ENCODE data around the gene ZNF66. TPM values are rescaled to one million over a fixed set of nuclear protein-coding genes. Genes with fewer than 3 reads are reported as not detected.
A peak's percentile ranks its signal among the peaks of the same experiment; 100 is the strongest.
"Not testable (repeated sequence)": the region's sequence is repeated elsewhere in the genome, so short reads cannot be mapped to it uniquely, and the experiment has no call there.

Gene ZNF66
- 0.95 TPM for polyA plus RNA-seq (2013, experiment 1 of 2)
- polyA plus RNA-seq (2013, experiment 2 of 2), result 0.97 TPM

DNA sequence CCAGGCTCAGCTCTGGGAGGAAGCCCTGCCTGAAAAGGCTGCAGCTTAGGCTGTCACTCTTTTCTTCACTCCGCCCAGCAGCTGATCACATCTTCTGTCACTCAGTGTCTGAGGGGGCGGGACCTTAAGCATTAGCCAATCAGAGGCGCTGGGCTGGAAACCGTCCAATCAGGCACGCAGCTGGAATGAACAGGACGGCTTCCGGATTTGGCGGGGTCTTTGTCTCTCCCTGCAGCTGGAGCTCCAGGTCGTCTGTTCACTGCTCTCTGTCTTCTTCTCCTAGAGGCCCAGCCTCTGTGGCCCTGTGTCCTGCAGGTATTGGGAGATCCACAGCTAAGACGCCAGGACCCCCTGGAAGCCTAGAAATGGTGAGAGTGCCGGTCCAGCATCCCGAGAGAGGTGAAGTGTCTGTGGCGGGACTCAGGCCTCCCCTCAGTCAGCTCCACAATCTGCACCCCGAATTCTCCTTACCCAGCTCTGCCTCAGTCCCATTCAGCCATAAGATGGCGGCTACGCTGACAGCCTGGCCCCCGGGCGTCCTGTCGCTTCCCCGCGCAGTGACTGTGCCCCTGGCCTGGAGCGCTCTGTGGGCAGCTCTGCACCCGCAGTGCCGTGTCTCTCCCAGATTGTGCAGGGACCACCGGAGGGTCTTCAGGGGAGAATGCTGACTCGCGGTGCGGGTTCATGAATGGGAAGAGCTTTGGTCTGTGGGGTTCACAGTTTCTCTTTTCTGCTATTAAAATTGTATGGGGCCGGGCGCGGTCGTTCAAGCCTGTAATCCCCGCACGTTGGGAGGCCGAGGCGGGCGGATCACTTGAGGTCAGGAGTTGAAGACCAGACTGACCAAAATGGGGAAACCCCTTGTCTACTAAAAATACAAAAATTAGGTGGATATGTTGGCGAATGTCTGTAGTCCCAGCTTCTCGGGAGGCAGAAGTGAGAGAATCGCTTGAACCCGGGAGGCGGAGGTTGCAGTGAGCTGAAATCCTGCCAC lies at the start of gene ZNF66:
Gene ZNF66, plus strand, starts transcription at position 222 of the 994 bp plus-strand sequence. Its CDS starts 144 bp downstream, at position 366.
- Histone ChIP-seq H4K91ac (ENCODE audit: low read length) (peak within 1 kb of the TSS; percentile 25), H3K9ac (ENCODE audit: low read length) (peak within 1 kb of the TSS; percentile 87), H4K8ac (ENCODE audit: low read length) (no peak within 1 kb of the TSS), H3K9me3 (ENCODE audit: control insufficient read depth, low read length) (peaks cover 16% of the 10 kb centered on the region), H2AK5ac (ENCODE audit: low read length, severe bottlenecking) (no peak within 1 kb of the TSS), H3K18ac (ENCODE audit: low read depth in 1 of 2, low read length in 2 of 2) (peak within 1 kb of the TSS in 1 of 2 experiments; percentile 21), H3K79me1 (replicated peaks; ENCODE audit: low read length, poor library complexity, severe bottlenecking) (peaks cover 13% of the 10 kb centered on the region), H3K4me2 (ENCODE audit: low read length, poor library complexity, severe bottlenecking) (peak within 1 kb of the TSS; percentile 89), H2BK5ac (ENCODE audit: low read depth, low read length, poor library complexity, severe bottlenecking) (no peak within 1 kb of the TSS), H3K27ac (ENCODE audit: low read length, poor library complexity, severe bottlenecking) (peak within 1 kb of the TSS; percentile 36), H3K14ac (ENCODE audit: low read length in 2 of 2) (no peak within 1 kb of the TSS), H3K27me3 (ENCODE audit: control insufficient read depth in 1 of 2, insufficient read depth in 1 of 2, low read length in 2 of 2) (no peaks in the 10 kb centered on the region), H3K4me3 (ENCODE audit: insufficient read depth in 1 of 2, low read depth in 1 of 2, low read length in 2 of 2) (peak within 1 kb of the TSS; percentile 72 to 94), H2BK12ac (ENCODE audit: low read length in 2 of 2) (no peak within 1 kb of the TSS), H2BK120ac (ENCODE audit: low read depth, low read length) (no peak within 1 kb of the TSS), H3K4me1 (ENCODE audit: control insufficient read depth, insufficient read depth, low read depth, low read length) (no peaks in the 10 kb centered on the region), H3K36me3 (ENCODE audit: control insufficient read depth in 1 of 2, insufficient read depth in 2 of 2, low read depth in 1 of 2, low read length in 2 of 2) (peaks cover 0 to 7% of the 10 kb centered on the region in 2 experiments), H2BK15ac (ENCODE audit: low read depth, poor library complexity, severe bottlenecking) (no peak within 1 kb of the TSS), H3K23ac (ENCODE audit: low read length in 2 of 2) (no peak within 1 kb of the TSS), H2AFZ (ENCODE audit: low read depth, low read length) (peak within 1 kb of the TSS; percentile 87), H3K4ac (ENCODE audit: low read depth in 1 of 2, low read length in 2 of 2) (no peak within 1 kb of the TSS)
- peak; percentile 96 for DNase-seq
- WGBS, result 1% methylated on average over 29 of the region's 42 CpGs

DNA sequence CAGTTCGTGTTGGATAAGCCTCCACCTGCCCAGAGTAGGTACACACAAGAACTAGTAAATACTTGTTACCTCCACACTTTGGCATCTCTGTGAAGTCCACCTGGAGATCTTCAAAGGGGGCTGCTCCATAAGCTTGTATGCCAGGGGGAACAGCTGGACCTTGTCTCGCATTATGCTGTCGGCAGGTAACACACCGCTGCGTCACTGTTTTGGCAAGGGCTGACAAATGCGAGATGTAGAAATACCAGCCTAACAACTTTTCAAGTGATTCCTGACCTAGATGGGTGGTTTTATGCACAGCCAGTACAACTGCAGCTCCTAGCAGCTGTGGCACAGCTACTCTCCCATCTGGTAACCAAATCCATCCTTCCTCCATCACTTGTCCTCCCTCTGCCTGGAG lies 25.9 kb upstream of the ZNF66 start:
- not testable (repeated sequence) for H2AK5ac ChIP-seq (ENCODE audit: low read length, severe bottlenecking); H4K91ac ChIP-seq (ENCODE audit: low read length); H3K9ac ChIP-seq (ENCODE audit: low read length); H3K4me1 ChIP-seq (ENCODE audit: control insufficient read depth, insufficient read depth, low read depth, low read length); H2BK5ac ChIP-seq (ENCODE audit: low read depth, low read length, poor library complexity, severe bottlenecking); H2BK120ac ChIP-seq (ENCODE audit: low read depth, low read length); H3K79me1 ChIP-seq (replicated peaks; ENCODE audit: low read length, poor library complexity, severe bottlenecking); H3K23ac ChIP-seq (ENCODE audit: low read length in 2 of 2); H3K14ac ChIP-seq (ENCODE audit: low read length in 2 of 2); H3K27ac ChIP-seq (ENCODE audit: low read length, poor library complexity, severe bottlenecking); H3K18ac ChIP-seq (ENCODE audit: low read depth in 1 of 2, low read length in 2 of 2); H3K4me2 ChIP-seq (ENCODE audit: low read length, poor library complexity, severe bottlenecking); H3K4ac ChIP-seq (ENCODE audit: low read depth in 1 of 2, low read length in 2 of 2); H2BK15ac ChIP-seq (ENCODE audit: low read depth, poor library complexity, severe bottlenecking); H2BK12ac ChIP-seq (ENCODE audit: low read length in 2 of 2); H3K36me3 ChIP-seq (ENCODE audit: control insufficient read depth in 1 of 2, insufficient read depth in 2 of 2, low read depth in 1 of 2, low read length in 2 of 2); H2AFZ ChIP-seq (ENCODE audit: low read depth, low read length); H3K4me3 ChIP-seq (ENCODE audit: insufficient read depth in 1 of 2, low read depth in 1 of 2, low read length in 2 of 2); H4K8ac ChIP-seq (ENCODE audit: low read length); H3K27me3 ChIP-seq (ENCODE audit: control insufficient read depth in 1 of 2, insufficient read depth in 1 of 2, low read length in 2 of 2); DNase-seq
- H3K9me3 ChIP-seq (ENCODE audit: control insufficient read depth, low read length), result peaks cover 11% of the 10 kb centered on the region
- 88% methylated on average over 6 of the region's 6 CpGs for WGBS

DNA sequence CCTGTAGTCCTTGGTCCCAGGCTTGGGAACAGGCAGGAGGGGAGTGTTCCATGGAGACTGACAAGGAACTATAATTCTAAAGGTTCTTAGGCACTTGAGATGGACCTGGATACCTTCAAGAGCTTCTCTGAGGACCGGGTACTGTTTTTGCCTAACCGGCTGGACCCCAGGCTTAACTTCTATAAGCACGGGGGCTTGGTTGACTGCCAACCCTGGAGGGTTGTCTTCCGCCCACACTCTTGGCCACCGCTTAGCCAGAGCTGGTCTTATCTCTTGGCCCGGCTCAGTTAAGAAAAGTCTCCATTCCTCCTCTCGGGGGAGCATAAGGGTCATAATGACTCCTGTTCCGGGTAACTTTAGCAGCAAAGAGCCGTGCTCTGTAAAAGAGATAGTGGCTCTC lies 23.8 kb upstream of the ZNF66 start:
- not testable (repeated sequence) for H3K18ac ChIP-seq (ENCODE audit: low read depth in 1 of 2, low read length in 2 of 2); DNase-seq; H3K27me3 ChIP-seq (ENCODE audit: control insufficient read depth in 1 of 2, insufficient read depth in 1 of 2, low read length in 2 of 2); H3K9ac ChIP-seq (ENCODE audit: low read length); H2AK5ac ChIP-seq (ENCODE audit: low read length, severe bottlenecking); H3K14ac ChIP-seq (ENCODE audit: low read length in 2 of 2); H3K4ac ChIP-seq (ENCODE audit: low read depth in 1 of 2, low read length in 2 of 2); H2BK5ac ChIP-seq (ENCODE audit: low read depth, low read length, poor library complexity, severe bottlenecking); H3K4me1 ChIP-seq (ENCODE audit: control insufficient read depth, insufficient read depth, low read depth, low read length); H4K91ac ChIP-seq (ENCODE audit: low read length); H3K79me1 ChIP-seq (replicated peaks; ENCODE audit: low read length, poor library complexity, severe bottlenecking); H3K36me3 ChIP-seq (ENCODE audit: control insufficient read depth in 1 of 2, insufficient read depth in 2 of 2, low read depth in 1 of 2, low read length in 2 of 2); H3K27ac ChIP-seq (ENCODE audit: low read length, poor library complexity, severe bottlenecking); H2BK15ac ChIP-seq (ENCODE audit: low read depth, poor library complexity, severe bottlenecking); H3K4me2 ChIP-seq (ENCODE audit: low read length, poor library complexity, severe bottlenecking); H2BK12ac ChIP-seq (ENCODE audit: low read length in 2 of 2); H3K23ac ChIP-seq (ENCODE audit: low read length in 2 of 2); H3K4me3 ChIP-seq (ENCODE audit: insufficient read depth in 1 of 2, low read depth in 1 of 2, low read length in 2 of 2); H4K8ac ChIP-seq (ENCODE audit: low read length); H2BK120ac ChIP-seq (ENCODE audit: low read depth, low read length); H2AFZ ChIP-seq (ENCODE audit: low read depth, low read length)
- 88% methylated on average over 8 of the region's 9 CpGs for WGBS
- H3K9me3 ChIP-seq (ENCODE audit: control insufficient read depth, low read length), result peaks cover 11% of the 10 kb centered on the region

DNA sequence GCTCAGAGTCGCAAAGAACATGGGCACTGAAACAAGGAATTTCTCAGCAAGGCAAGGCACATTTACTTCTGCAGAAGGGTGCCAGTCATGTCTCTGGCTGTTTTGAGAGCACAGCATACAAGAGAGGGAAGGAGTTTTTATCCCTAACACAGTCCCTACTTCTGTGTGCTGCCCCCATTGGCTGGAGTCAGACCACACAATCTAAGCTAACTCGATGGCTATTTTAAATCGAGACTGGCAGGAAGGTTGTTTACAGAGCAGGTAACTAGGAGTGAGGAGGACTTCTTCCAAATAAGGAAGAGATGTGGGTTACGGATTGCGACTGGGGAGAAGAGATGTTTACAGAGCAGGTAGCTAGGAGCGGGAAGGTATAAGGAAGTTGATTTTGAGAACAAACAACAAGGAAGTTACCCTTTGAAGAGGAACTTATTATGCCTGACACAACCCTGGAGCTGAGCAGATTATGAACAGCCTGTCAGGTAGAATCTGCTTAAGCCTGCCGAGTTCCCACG lies 6.8 kb upstream of the ZNF66 start:
- not testable (repeated sequence) for H3K4me2 ChIP-seq (ENCODE audit: low read length, poor library complexity, severe bottlenecking); H3K18ac ChIP-seq (ENCODE audit: low read depth in 1 of 2, low read length in 2 of 2); H4K91ac ChIP-seq (ENCODE audit: low read length); H3K27ac ChIP-seq (ENCODE audit: low read length, poor library complexity, severe bottlenecking); H3K4me1 ChIP-seq (ENCODE audit: control insufficient read depth, insufficient read depth, low read depth, low read length); H3K36me3 ChIP-seq (ENCODE audit: control insufficient read depth in 1 of 2, insufficient read depth in 2 of 2, low read depth in 1 of 2, low read length in 2 of 2); DNase-seq; H2BK120ac ChIP-seq (ENCODE audit: low read depth, low read length); H3K79me1 ChIP-seq (replicated peaks; ENCODE audit: low read length, poor library complexity, severe bottlenecking); H3K4ac ChIP-seq (ENCODE audit: low read depth in 1 of 2, low read length in 2 of 2); H3K27me3 ChIP-seq (ENCODE audit: control insufficient read depth in 1 of 2, insufficient read depth in 1 of 2, low read length in 2 of 2); H2AK5ac ChIP-seq (ENCODE audit: low read length, severe bottlenecking); H3K14ac ChIP-seq (ENCODE audit: low read length in 2 of 2); H3K4me3 ChIP-seq (ENCODE audit: insufficient read depth in 1 of 2, low read depth in 1 of 2, low read length in 2 of 2); H4K8ac ChIP-seq (ENCODE audit: low read length); H2BK12ac ChIP-seq (ENCODE audit: low read length in 2 of 2); H3K23ac ChIP-seq (ENCODE audit: low read length in 2 of 2); H2AFZ ChIP-seq (ENCODE audit: low read depth, low read length); H2BK5ac ChIP-seq (ENCODE audit: low read depth, low read length, poor library complexity, severe bottlenecking); H2BK15ac ChIP-seq (ENCODE audit: low read depth, poor library complexity, severe bottlenecking); H3K9ac ChIP-seq (ENCODE audit: low read length)
- H3K9me3 ChIP-seq (ENCODE audit: control insufficient read depth, low read length), result peaks cover 30% of the 10 kb centered on the region
- WGBS, result 91% methylated on average over 8 of the region's 8 CpGs

Data from mesenchymal stem cell (in vitro differentiated cells and primary cell).